Left lung (tissue), 10 donors: ENCODE results near the gene ZBTB17. TPM values are rescaled to one million over a fixed set of nuclear protein-coding genes. Genes with fewer than 3 reads are reported as not detected.
A peak's percentile ranks its signal among the peaks of the same experiment; 100 is the strongest.

ENCODE experiments used
- ATAC-seq: fragments of 200-7000 bp; cut with Tn5 transposase; one replicate; pipeline ENCODE4 v1.9.1; 2020; ENCODE audit warnings: moderate library complexity
- DNase-seq, 4 donors: peaks; one replicate each; pipeline ENCODE4 v3.0.0-alpha.2; 2013 to 2020
- H3K27ac ChIP-seq, 2 donors: fragments of 200-600 bp; sonication (generic) in 1 of 2; one replicate each; pipeline versions ENCODE4 v1.5.0 to v1.8.0; 2020 to 2021
- H3K27me3 ChIP-seq, 2 donors: fragments of 200-600 bp; sonication (generic) in 1 of 2; one replicate each; pipeline versions ENCODE4 v1.5.0 to v1.8.0; 2020 to 2021
- H3K36me3 ChIP-seq, 2 donors: fragments of 200-600 bp; sonication (generic) in 1 of 2; one replicate each; pipeline versions ENCODE4 v1.5.0 to v1.8.0; 2020 to 2021
- H3K4me1 ChIP-seq, 2 donors: fragments of 200-600 bp; one replicate each; pipeline ENCODE4 v1.8.0; 2021
- H3K4me3 ChIP-seq, 2 donors: fragments of 200-600 bp; sonication (generic) in 1 of 2; one replicate each; pipeline versions ENCODE4 v1.5.0 to v1.8.0; 2020 to 2021; ENCODE audit warnings: mild to moderate bottlenecking in 1 of 2
- H3K9me3 ChIP-seq, 2 donors: fragments of 200-600 bp; sonication (generic) in 1 of 2; one replicate each; pipeline versions ENCODE4 v1.5.0 to v1.8.0; 2020 to 2021
- intact Hi-C, 2 donors: fragments of 100-400 bp; cut with DNase I; formaldehyde crosslinking; loops; one replicate each; pipeline versions ENCODE4 v1.11.2 to v1.14.2; 2022
- polyA plus RNA-seq, 6 donors: library from polyadenylated mRNA; unstranded; fragments of 120-200 nt; gene quantifications; one replicate each; pipeline ENCODE4 v1.2.1, GENCODE V29; 2013; ENCODE audit not compliant: insufficient read length in 6 of 6
- total RNA-seq, 2 donors: library from RNA; stranded (reverse); fragmentation: NEBNext Ultra II Directional; extraction: Animal tissue kit (Norgen Biotek cat#: 25700); gene quantifications; one replicate each; pipeline ENCODE4 v1.2.1, GENCODE V29; 2021
- TF ChIP-seq, protein P1 (sequence below), 2 donors: fragments of 200-600 bp; sonication (generic) in 1 of 2; IDR thresholded peaks; one replicate each; pipeline versions ENCODE4 v1.5.0 to v1.8.0; 2021; ENCODE audit warnings: antibody characterized with exemption in 2 of 2
- donor health status: DM: no; HTN: yes; CAD: no.
- donor health status: DM: no; HTN: no; CAD: no.

The ZBTB17 gene
- total and polyA plus RNA-seq, 8 donors, result 27.4 to 46.5 (median 33.1) TPM

DNA sequence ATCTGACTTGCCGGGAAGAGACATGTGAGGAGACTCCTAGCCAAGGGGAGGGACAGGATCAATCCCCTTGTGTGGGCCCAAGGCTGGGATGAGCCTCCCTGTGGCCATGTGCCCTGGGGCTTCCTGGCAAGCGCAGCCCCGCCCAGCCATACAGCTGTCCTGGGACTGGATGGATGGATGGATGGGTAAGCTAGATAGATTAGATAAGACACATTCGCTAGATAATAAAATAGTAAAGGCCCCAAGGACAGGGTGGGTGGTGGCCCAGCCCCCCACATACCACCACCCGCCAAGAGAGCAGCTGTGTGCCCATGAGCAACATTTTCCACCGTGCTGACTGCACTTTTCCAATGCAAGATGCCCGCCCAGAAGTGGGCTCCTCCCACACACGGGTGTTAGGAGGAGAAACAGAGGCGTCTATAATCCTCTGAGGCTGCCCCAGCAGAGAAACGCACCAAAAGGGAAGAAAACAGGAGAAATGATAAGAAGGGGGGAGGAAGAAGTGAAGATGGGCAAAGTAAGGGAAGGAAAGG, 25.1 kb downstream of the ZBTB17 start:
- TF ChIP-seq, protein P1, sequence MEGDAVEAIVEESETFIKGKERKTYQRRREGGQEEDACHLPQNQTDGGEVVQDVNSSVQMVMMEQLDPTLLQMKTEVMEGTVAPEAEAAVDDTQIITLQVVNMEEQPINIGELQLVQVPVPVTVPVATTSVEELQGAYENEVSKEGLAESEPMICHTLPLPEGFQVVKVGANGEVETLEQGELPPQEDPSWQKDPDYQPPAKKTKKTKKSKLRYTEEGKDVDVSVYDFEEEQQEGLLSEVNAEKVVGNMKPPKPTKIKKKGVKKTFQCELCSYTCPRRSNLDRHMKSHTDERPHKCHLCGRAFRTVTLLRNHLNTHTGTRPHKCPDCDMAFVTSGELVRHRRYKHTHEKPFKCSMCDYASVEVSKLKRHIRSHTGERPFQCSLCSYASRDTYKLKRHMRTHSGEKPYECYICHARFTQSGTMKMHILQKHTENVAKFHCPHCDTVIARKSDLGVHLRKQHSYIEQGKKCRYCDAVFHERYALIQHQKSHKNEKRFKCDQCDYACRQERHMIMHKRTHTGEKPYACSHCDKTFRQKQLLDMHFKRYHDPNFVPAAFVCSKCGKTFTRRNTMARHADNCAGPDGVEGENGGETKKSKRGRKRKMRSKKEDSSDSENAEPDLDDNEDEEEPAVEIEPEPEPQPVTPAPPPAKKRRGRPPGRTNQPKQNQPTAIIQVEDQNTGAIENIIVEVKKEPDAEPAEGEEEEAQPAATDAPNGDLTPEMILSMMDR (IDR thresholded peaks at IDR 0.05), result no peak
- H3K4me3 ChIP-seq, result no peak overlapping the region
- ATAC-seq, result no peak
- H3K27ac ChIP-seq, result peak overlapping the region; percentile 89 to 94
- peaks cover 58 to 84% of the 10 kb centered on the region in 2 donors for H3K4me1 ChIP-seq
- intact Hi-C loops, result no loop called here
- H3K9me3 ChIP-seq, result no peaks in the 10 kb centered on the region
- H3K36me3 ChIP-seq, result peaks cover 0 to 24% of the 10 kb centered on the region in 2 donors
- peak in 1 of 4 donors; percentile 67 for DNase-seq
- no peaks in the 10 kb centered on the region for H3K27me3 ChIP-seq

DNA sequence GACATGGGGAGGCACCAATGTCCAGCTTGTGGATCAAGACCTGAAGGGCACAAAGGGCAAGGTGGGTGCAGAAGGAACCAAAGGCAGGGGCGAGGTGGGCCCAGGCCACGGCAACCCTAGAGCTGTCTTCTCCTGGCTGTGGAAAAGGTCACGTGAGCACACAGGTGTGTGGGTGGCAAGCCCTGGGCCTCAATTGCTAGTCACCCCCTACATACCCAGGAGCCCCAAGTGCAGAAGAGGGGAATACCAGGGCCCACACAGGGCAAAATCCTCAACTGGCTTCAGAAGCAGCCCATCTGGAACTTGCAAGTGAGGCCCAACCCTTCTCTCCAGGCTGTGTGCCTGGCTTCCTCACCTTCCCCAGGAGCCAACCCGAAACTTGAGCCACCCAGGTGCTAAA, 25.6 kb downstream of the ZBTB17 start:
- Histone ChIP-seq H3K36me3 (peaks cover 0 to 29% of the 10 kb centered on the region in 2 donors), H3K27ac (peak overlapping the region; percentile 89 to 94), H3K4me1 (peaks cover 58 to 79% of the 10 kb centered on the region in 2 donors), H3K4me3 (no peak overlapping the region), H3K27me3 (no peaks in the 10 kb centered on the region), H3K9me3 (no peaks in the 10 kb centered on the region)
- DNase-seq, result no peak
- TF ChIP-seq, protein P1 (IDR thresholded peaks at IDR 0.05), result no peak
- intact Hi-C loops, result no loop called here
- no peak for ATAC-seq

DNA sequence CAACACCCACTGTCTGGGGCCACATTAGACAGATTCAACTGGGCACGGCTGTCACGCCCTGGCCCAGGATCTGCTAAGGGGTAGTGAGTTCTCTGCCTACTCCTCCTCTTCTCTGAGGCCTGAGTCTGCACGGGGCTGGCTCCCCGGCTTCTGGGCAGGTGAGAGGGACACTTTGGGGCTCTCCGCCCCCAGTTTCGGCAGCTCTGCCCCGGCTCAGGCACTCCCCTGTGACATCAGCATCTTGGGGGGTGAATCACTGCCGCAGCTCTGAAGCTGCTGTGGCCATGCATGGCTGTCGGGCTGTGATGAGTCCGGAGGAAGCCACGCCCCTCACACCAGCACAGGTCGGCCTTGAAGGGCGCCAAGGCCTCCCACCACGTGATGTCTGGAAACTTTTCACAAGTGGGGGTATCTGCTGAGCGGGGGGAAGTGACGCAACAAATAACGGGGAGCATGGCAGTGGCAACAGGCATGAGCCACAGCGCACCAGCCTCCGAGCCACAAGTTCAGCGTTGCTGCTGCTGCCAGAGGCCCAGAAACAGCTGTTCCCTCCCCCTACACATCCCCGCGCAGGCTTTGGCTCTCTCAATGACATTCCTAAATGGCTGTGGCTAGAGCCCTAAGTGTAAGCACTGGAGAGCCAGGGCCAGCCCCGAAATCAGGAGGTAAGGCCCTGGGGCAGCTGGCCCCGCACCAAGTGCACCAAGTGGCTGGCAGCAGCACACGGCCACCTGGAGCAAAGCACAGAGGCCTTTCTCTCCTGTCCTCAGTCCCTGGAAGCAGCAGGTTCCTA, 26.3 kb downstream of the ZBTB17 start:
- Histone ChIP-seq H3K4me1 (peaks cover 58 to 72% of the 10 kb centered on the region in 2 donors), H3K9me3 (no peaks in the 10 kb centered on the region), H3K27ac (peak overlapping the region; percentile 89 to 94), H3K4me3 (peak overlapping the region in 1 of 2 donors; percentile 1), H3K27me3 (no peaks in the 10 kb centered on the region), H3K36me3 (peaks cover 0 to 36% of the 10 kb centered on the region in 2 donors)
- TF ChIP-seq, protein P1 (IDR thresholded peaks at IDR 0.05), result no peak
- DNase-seq (peak; percentile 71 to 94 (median 86)), ATAC-seq (peak; percentile 84)
- intact Hi-C loops, result no loop called here

DNA sequence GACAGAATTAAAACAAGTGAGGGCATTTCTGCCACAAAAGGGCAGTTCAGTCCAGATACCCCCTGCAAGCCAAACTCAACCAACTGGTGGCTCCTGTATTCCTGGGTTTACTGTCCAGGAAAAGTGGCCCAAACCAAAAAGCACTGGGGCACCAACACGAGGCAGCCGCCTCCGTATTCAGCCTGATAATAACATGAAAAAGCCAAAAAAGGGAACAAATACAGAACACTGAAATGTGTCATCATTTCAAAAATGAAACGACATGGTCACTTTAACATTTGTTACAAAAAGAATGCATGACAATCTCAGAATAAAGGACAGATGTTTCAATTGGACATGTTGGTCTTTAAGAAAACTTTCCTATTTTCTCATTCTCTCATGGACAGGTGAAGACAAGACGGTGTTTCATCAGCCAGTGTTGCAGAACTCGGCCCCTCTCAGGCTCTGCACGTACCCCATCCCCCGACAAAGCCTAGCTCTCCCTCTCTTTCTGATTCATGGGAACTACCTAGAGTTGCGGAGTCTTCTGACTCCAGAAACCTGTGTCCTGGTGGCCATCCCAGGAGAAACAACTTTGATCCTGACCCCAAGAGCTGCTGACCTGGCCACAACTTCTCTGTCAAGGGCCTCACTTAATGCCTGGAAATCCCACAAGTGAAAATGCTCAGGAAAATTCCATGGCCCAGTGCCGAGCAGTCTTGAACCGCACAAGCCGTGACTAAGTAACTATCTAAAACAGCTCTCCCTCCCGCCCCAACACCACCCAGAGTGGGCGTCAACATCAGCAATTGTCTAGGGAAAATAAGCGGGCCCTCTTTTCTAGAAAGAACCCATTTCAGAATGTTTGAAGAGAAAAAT, 27.1 kb downstream of the ZBTB17 start:
- intact Hi-C loops, result no loop called here

More for the DNA sequence above, 27.1 kb downstream of the ZBTB17 start:
- Histone ChIP-seq H3K27ac (peak overlapping the region; percentile 89 to 94), H3K4me1 (peaks cover 52 to 64% of the 10 kb centered on the region in 2 donors), H3K4me3 (no peak overlapping the region), H3K9me3 (no peaks in the 10 kb centered on the region), H3K36me3 (peaks cover 0 to 44% of the 10 kb centered on the region in 2 donors), H3K27me3 (no peaks in the 10 kb centered on the region)
- peak; percentile 73 for ATAC-seq
- DNase-seq, result peak in 1 of 4 donors; percentile 86
- TF ChIP-seq, protein P1 (IDR thresholded peaks at IDR 0.05), result peak in 1 of 2 donors; percentile 17
